Esophagus muscularis mucosa (tissue), 3 donors: Measurements from ENCODE around the gene TGFB1I1.

Experiments
- CTCF ChIP-seq, 3 experiments: fragments of 200-600 bp in 2 of 3; fragments of 450-650 bp in 1 of 3; sonication (generic) in 2 of 3; IDR thresholded peaks; one replicate each; pipeline ENCODE4 v1.5.1; 2017 to 2019; ENCODE audit warnings: antibody characterized with exemption in 3 of 3, mild to moderate bottlenecking in 2 of 3, moderate library complexity in 1 of 3
- POLR2A ChIP-seq: fragments of 450-650 bp; IDR thresholded peaks from one replicate; pipeline ENCODE4 v1.6.1; 2017; ENCODE audit warnings: antibody characterized with exemption, moderate library complexity, mild to moderate bottlenecking, low read depth
- POLR2AphosphoS5 ChIP-seq, 2 donors: sonication (generic); formaldehyde crosslinking; IDR thresholded peaks; one replicate each; pipeline ENCODE4 v1.6.1; 2017; ENCODE audit warnings: antibody characterized with exemption in 2 of 2

DNA sequence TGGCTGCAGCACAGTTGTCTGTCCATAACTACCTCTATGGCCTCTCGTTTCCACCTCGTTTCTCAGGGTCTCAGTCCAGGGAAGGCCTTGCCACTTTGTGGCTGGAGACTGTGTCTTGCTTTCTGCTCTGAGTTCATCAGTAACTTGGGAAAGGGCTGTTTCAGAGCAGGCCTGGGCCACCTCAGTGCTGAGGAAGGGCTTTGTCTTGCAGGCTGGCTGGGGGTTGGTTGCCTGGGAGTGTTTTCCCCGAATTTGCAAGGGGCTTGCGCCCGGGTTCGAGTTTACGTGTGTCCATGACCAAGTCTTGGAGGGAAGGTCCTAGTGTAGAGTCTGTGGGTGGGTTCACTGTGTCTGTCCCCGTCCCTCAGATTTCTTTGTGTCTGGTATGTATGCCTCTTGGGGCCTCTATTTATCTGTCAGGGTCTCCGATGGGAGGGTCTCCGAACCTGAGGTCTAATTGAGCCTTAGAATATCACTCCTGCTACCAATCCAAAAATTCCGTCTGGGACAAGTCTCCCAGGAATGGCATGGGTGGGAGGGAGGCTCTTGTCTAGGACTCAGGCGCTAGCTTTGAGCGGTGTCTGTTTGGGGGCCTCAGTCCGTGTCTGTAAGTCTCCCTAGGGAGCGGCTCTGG, 594 bp upstream of the TGFB1I1 start:
- no peak for TF ChIP-seq CTCF (IDR thresholded peaks at IDR 0.05)
- no peak for TF ChIP-seq POLR2A
- TF ChIP-seq POLR2AphosphoS5 (IDR thresholded peaks at IDR 0.05): no peak
